OCI-LY1 (cell line): ENCODE measurements around the gene BMP6.

Experiments
- H2AFZ ChIP-seq: fragments of 200-600 bp; sonication (generic), shearing (Covaris generic); 2 replicates; pipeline ENCODE4 v1.6.0; 2014; ENCODE audit warnings: antibody characterized with exemption, mild to moderate bottlenecking, low read length
- H3F3A ChIP-seq: fragments of 200-600 bp; sonication (generic), shearing (Covaris generic); 2 replicates; pipeline ENCODE4 v1.6.0; 2014; ENCODE audit warnings: mild to moderate bottlenecking, antibody characterized with exemption, low read length, moderate library complexity; ENCODE audit not compliant: insufficient read depth
- H3K27ac ChIP-seq: fragments of 200-600 bp; sonication (generic); 2 replicates; pipeline ENCODE4 v1.5.1; 2014; ENCODE audit warnings: low read length, mixed run types, mild to moderate bottlenecking, low read depth; ENCODE audit not compliant: poor library complexity, severe bottlenecking
- H3K27me3 ChIP-seq: fragments of 200-600 bp; sonication (generic); 2 replicates; pipeline ENCODE4 v1.6.0; 2014; ENCODE audit warnings: antibody characterized with exemption, mild to moderate bottlenecking, low read length, moderate library complexity; ENCODE audit not compliant: insufficient read depth
- H3K36me3 ChIP-seq: fragments of 200-600 bp; sonication (generic); 2 replicates; pipeline ENCODE4 v1.6.1; 2014; ENCODE audit warnings: mild to moderate bottlenecking, antibody characterized with exemption, low read length, moderate library complexity, mixed read lengths; ENCODE audit not compliant: insufficient read depth
- H3K4me1 ChIP-seq: fragments of 200-600 bp; sonication (generic); 2 replicates; pipeline ENCODE4 v1.5.1; 2014; ENCODE audit warnings: mild to moderate bottlenecking, low read length, moderate library complexity; ENCODE audit not compliant: insufficient read depth, severe bottlenecking
- H3K4me2 ChIP-seq: fragments of 200-600 bp; sonication (generic), shearing (Covaris generic); 2 replicates; pipeline ENCODE4 v1.6.1; 2014; ENCODE audit warnings: low read length
- H3K4me3 ChIP-seq: fragments of 200-600 bp; sonication (generic); 2 replicates; pipeline ENCODE4 v1.5.1; 2014; ENCODE audit warnings: low read length, low read depth, mild to moderate bottlenecking, mixed read lengths; ENCODE audit not compliant: poor library complexity, severe bottlenecking
- H3K79me2 ChIP-seq: fragments of 200-600 bp; shearing (Covaris generic); 2 replicates; pipeline ENCODE4 v1.6.1; 2016; ENCODE audit warnings: mixed run types, low read length, mixed read lengths; ENCODE audit not compliant: insufficient read depth
- H3K9ac ChIP-seq: fragments of 200-600 bp; sonication (generic), shearing (Covaris generic); 2 replicates; pipeline ENCODE4 v1.6.1; 2014; ENCODE audit warnings: mild to moderate bottlenecking, low read length, mixed read lengths
- H3K9me2 ChIP-seq: fragments of 200-600 bp; sonication (generic), shearing (Covaris generic); 2 replicates; pipeline ENCODE4 v1.6.1; 2014; ENCODE audit warnings: low read depth, mild to moderate bottlenecking, low read length, mixed read lengths
- H3K9me3 ChIP-seq: fragments of 200-600 bp; shearing (Covaris generic); 2 replicates; pipeline ENCODE4 v1.6.1; 2014; ENCODE audit warnings: low read length, mixed read lengths
- H4K20me1 ChIP-seq: fragments of 200-600 bp; sonication (generic), shearing (Covaris generic); 2 replicates; pipeline ENCODE4 v1.6.0; 2016; ENCODE audit warnings: mild to moderate bottlenecking, low read length; ENCODE audit not compliant: insufficient read depth
- CTCF ChIP-seq: fragments of 200-600 bp; sonication (generic), shearing (Covaris generic); IDR thresholded peaks from 2 replicates; pipeline ENCODE4 v1.5.1; 2017; ENCODE audit warnings: mild to moderate bottlenecking, antibody characterized with exemption, low read length, moderate library complexity, mixed read lengths
- EZH2 ChIP-seq: fragments of 200-600 bp; sonication (generic), shearing (Covaris generic); IDR thresholded peaks from 2 replicates; pipeline ENCODE4 v1.8.0; 2017; ENCODE audit warnings: borderline replicate concordance, mixed run types, mild to moderate bottlenecking, antibody characterized with exemption, low read length, moderate library complexity, mixed read lengths

Gene BMP6

GRCh38 chr6:7805850-7806214 is 79.9 kb downstream of the BMP6 start:
- H3K4me3 ChIP-seq: no peak overlapping the region
- H3F3A ChIP-seq: no peaks in the 10 kb centered on the region
- H2AFZ ChIP-seq: no peak overlapping the region
- no peak overlapping the region for H3K4me2 ChIP-seq
- H3K4me1 ChIP-seq: no peaks in the 10 kb centered on the region
- H3K9me3 ChIP-seq: no peaks in the 10 kb centered on the region
- TF ChIP-seq CTCF (no peak), EZH2 (no peak)
- H3K9me2 ChIP-seq: no peaks in the 10 kb centered on the region
- no peaks in the 10 kb centered on the region for H4K20me1 ChIP-seq
- no peaks in the 10 kb centered on the region for H3K27me3 ChIP-seq
- H3K79me2 ChIP-seq: no peaks in the 10 kb centered on the region
- no peak overlapping the region for H3K27ac ChIP-seq
- no peak overlapping the region for H3K9ac ChIP-seq
- no peaks in the 10 kb centered on the region for H3K36me3 ChIP-seq

DNA sequence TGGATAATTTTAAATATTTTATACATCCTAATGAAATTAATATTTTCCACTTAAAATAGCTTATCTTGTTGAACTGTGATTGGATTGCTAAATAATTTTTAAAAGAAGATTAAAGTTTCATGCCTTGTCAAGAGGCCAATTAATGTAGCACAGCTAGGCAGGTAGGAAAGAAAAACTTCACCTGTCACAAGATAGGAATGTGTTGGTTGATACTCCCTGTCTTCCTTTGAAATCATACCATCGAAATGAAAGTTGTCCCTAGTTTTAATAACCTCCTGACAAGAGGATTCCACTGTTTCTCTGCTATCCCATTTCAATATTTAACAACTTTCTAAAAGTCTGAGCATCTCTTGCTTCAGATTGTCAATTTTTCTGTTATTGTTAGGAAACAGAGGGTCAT is 80.8 kb downstream of the BMP6 start:
- no peak overlapping the region for H3K4me2 ChIP-seq
- no peaks in the 10 kb centered on the region for H3K9me3 ChIP-seq
- H4K20me1 ChIP-seq: no peaks in the 10 kb centered on the region
- no peaks in the 10 kb centered on the region for H3K79me2 ChIP-seq
- H3K27me3 ChIP-seq: no peaks in the 10 kb centered on the region
- no peaks in the 10 kb centered on the region for H3F3A ChIP-seq
- no peaks in the 10 kb centered on the region for H3K9me2 ChIP-seq
- no peak overlapping the region for H3K4me3 ChIP-seq
- TF ChIP-seq EZH2 (no peak), CTCF (no peak)
- no peak overlapping the region for H3K9ac ChIP-seq
- no peaks in the 10 kb centered on the region for H3K4me1 ChIP-seq
- no peak overlapping the region for H3K27ac ChIP-seq
- no peak overlapping the region for H2AFZ ChIP-seq
- H3K36me3 ChIP-seq: no peaks in the 10 kb centered on the region

- Histone ChIP-seq H3K9me2 (no peaks in the 10 kb centered on the region), H2AFZ (no peak overlapping the region), H3K9me3 (no peaks in the 10 kb centered on the region), H3K27me3 (no peaks in the 10 kb centered on the region), H3F3A (no peaks in the 10 kb centered on the region), H4K20me1 (no peaks in the 10 kb centered on the region), H3K27ac (no peak overlapping the region), H3K4me3 (no peak overlapping the region), H3K9ac (no peak overlapping the region), H3K4me1 (no peaks in the 10 kb centered on the region), H3K4me2 (no peak overlapping the region), H3K36me3 (no peaks in the 10 kb centered on the region), H3K79me2 (no peaks in the 10 kb centered on the region)
- TF ChIP-seq EZH2: no peak
- no peak for TF ChIP-seq CTCF
Observed at GRCh38 chr6:7809346-7809745, 83.4 kb downstream of the BMP6 start.
